Retinal pigment epithelial cell (primary cell): Measurements from ENCODE around the gene OR52E8.

ENCODE experiments used
- DNase-seq: peaks from one replicate; pipeline ENCODE4 v3.0.0-alpha.2; 2010; ENCODE audit warnings: low read depth
- H3K4me3 ChIP-seq: 2 replicates; pipeline ENCODE4 v1.5.1; 2011; ENCODE audit warnings: mild to moderate bottlenecking, low read length, control low read depth, moderate library complexity
- TF ChIP-seq, protein P1 (sequence below): conservative IDR thresholded peaks from 2 replicates; pipeline ENCODE4 v1.5.1; 2011; ENCODE audit warnings: low read depth, low read length, control low read depth, inconsistent platforms

OR52E8 gene

DNA sequence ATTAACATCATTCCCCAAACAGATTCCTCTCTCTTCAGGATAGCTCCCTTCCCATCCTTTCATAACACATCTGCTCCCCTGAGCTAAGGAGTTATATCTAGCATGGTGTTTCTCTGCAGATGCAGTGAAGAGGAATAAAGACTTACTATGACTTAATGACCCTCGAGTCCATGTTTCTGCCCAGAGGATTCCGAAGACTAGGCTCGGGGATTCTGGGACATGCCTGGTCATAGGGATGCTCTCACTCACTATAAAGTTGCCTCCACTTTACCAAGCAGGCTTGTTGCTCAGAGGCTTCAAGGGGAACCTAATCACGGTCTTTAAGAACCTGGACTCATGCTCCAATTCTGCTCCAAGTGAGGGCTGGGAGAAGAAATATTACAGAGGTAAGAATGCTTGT is 22.8 kb upstream of the OR52E8 start, which contains the start of gene OR52E4:
Gene OR52E4, plus strand, starts transcription at position 301 of the 400 bp plus-strand sequence. CDS start 3,664 bp downstream, outside the sequence.
- no peak within 1 kb of the TSS for H3K4me3 ChIP-seq
- TF ChIP-seq, protein P1, sequence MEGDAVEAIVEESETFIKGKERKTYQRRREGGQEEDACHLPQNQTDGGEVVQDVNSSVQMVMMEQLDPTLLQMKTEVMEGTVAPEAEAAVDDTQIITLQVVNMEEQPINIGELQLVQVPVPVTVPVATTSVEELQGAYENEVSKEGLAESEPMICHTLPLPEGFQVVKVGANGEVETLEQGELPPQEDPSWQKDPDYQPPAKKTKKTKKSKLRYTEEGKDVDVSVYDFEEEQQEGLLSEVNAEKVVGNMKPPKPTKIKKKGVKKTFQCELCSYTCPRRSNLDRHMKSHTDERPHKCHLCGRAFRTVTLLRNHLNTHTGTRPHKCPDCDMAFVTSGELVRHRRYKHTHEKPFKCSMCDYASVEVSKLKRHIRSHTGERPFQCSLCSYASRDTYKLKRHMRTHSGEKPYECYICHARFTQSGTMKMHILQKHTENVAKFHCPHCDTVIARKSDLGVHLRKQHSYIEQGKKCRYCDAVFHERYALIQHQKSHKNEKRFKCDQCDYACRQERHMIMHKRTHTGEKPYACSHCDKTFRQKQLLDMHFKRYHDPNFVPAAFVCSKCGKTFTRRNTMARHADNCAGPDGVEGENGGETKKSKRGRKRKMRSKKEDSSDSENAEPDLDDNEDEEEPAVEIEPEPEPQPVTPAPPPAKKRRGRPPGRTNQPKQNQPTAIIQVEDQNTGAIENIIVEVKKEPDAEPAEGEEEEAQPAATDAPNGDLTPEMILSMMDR = no peak
- no peak for DNase-seq

DNA sequence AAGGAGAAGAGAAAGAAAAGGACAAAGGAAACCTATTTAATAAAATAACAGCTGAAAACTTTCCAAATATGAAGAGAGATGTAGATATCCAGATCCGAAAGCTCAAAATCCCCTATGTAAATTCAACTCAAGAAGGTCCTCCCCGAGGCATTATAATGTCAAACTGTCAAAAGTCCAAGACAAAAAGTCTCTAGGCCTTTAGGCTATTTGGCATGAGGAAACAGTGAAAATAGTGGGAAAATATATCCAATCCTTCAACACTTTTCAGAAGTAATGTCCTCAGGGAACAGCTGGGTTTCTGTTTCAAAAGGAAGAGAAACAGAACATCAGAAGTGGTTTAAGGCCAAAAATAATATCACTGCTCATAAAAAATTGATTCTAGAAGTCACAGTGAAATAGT is 21.1 kb upstream of the OR52E8 start:
- no peak overlapping the region for H3K4me3 ChIP-seq
- TF ChIP-seq, protein P1 = no peak
- no peak for DNase-seq

DNA sequence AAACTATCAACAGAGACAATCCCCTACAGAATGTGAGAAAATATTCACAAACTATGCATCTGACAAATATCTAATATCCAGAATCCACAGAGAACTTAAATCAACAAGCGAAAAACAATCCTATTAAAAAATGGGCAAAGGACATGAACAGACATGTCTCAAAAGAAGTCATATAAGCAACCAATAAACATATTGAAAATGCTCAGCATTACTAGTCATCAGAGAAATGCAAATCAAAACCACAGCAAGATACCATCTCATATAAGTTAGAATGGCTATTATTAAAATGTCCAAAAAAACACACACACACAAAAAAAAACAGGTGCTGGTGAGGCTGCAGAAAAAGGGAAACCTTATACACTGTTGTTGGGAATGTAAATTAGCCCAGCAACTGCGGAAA is 8.3 kb upstream of the OR52E8 start:
- H3K4me3 ChIP-seq = no peak overlapping the region
- no peak for DNase-seq
- TF ChIP-seq, protein P1 = no peak

DNA sequence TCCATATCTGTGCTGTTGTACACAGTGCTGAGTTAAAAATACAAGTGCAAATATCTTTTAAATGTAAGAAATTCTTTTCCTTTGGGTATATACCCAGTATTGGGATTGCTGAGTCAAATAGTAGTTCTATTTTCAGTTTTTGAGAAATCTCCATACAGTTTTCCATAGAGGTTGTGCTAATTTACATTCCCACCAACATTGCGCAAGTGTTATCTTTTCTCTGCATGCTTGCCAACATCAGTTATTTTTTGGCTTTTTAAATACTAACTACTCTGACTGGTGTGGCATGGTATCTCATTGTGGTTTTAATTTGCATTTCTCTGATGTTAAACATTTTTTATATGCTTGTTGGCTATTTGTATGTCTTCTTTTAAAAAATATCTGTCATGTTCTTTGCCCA is 6.5 kb downstream of the OR52E8 start:
- no peak overlapping the region for H3K4me3 ChIP-seq
- TF ChIP-seq, protein P1 = no peak
- DNase-seq = no peak

DNA sequence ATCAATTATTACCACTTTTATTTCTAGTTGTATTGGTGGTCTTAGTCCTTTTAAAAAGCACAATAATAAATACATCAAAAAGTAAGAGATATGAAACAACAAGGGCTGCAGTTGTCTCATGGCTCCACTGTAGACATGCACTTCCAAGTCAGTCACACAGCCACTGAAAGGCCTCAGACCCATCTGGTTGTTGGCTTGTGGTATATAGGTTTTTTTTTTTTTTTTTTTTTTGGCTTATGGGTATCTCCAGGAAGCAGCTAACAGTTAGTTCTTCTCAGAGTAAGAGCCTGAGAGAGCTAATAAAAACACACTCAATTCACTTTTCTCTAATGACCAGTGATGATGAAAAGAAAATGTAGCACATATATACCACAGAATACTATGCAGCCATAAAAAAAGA is 9.8 kb downstream of the OR52E8 start:
- TF ChIP-seq, protein P1 = no peak
- no peak overlapping the region for H3K4me3 ChIP-seq
- no peak for DNase-seq

DNA sequence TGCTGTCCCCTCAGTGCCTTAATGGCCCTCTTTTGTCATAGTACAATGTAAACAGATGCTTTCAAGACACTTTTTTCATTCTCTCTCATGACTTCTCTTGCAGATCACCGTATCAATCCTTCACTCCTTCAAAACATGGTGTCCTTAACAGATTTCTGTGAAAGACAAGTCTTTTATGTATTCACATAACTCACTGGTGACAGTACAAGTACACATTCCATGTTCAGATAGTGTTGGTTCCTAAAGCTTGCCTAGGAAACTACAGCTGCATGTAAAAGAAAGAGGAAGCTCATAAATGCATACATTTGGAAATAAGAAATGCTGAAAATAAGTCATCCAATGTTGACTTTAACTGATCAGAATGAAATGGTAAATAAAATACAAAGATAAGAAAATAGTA is 10.8 kb downstream of the OR52E8 start:
- no peak overlapping the region for H3K4me3 ChIP-seq
- no peak for DNase-seq
- TF ChIP-seq, protein P1 = no peak

DNA sequence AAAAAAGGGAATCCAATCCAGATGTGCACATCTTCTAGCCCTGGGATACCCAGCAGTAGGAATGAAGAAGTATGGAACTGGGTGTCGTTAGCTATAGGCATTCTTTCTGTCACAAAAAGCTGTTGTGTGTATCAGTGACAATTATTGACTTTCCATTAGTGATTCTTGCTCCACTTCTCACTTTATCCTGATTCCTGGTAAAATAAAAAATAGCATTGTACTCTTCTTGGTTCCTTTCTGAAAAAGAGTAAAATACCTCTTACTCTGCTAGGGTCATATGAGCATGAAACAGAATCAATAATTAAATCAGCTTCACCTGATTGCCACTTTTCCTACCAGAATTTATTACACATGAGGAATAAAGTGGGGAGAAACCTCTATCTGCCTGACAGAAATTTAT is 15.7 kb downstream of the OR52E8 start, which contains the start of gene OR52E6:
Gene OR52E6, minus strand, starts transcription at position 101 of the 400 bp plus-strand sequence. Its CDS starts 0 bp downstream, at position 101.
- DNase-seq = no peak
- TF ChIP-seq, protein P1 = no peak
- H3K4me3 ChIP-seq = no peak within 1 kb of the TSS
